Measurements from ENCODE around the gene LMNA.
"Not testable (repeated sequence)": the region's sequence is repeated elsewhere in the genome, so short reads cannot be mapped to it uniquely, and the experiment has no call there.

LMNA gene

GRCh38 chr1:156164125-156164831, 49.8 kb downstream of the LMNA start:
- no peak for DNase-seq

DNA sequence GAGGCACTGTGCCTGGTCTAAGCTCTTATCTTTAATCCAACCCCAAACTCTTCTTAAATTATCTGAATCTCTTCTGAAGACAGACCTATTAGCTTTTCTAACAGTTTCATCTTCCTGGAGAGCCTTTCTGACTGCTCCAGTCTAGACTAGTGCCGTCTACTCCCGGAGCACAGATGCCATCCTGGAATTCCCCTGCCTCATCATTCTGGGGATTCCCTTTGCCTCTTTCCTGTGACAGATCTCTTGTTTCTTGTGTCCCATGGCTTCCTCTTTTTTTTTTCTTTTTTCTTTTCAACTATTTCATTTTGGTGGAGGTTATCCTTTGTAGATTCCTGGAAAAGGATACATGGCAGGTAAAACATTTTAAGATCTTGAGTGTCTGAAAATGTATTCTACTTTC, 50.6 kb downstream of the LMNA start:
- no peak for DNase-seq

- peak; percentile 93 for DNase-seq
These were observed 53.0 kb downstream of the LMNA start for GRCh38 chr1:156167536-156167935.

DNA sequence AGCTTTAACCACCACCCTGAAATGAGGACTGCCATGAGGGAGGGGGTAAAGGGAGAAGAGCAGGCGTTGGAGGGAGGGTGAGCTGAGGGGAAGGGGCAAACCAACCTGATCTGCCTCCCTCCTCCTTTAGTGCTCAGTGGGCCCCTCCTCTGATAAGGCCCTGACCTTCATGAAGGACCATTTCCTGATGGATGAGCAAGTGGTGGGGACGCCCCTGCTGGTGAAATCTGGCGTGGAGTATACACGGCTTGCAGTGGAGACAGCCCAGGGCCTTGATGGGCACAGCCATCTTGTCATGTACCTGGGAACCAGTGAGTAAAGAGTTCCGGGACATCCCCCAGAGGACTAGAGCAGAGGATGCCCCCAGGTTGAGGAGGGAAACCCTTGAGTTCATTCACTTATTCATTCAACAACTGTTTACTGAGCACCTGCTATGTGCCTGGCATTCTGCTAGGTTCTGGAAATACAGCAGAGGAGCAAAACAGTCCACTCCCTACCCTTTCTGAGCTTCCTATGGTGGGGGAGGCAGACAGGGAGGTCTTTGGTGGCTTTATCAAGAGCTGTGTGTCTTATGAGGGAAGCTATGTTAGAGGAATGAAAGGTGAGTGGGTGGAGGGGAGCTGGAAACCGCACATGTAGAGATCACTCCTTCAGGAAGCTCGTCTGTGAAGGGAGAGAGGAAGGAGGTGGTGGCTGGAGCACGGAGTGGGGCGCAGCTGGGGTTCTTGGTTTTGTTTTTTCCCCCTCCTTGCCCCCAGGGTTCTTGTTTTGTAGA, 58.4 kb downstream of the LMNA start:
- DNase-seq, result peak; percentile 30

DNA sequence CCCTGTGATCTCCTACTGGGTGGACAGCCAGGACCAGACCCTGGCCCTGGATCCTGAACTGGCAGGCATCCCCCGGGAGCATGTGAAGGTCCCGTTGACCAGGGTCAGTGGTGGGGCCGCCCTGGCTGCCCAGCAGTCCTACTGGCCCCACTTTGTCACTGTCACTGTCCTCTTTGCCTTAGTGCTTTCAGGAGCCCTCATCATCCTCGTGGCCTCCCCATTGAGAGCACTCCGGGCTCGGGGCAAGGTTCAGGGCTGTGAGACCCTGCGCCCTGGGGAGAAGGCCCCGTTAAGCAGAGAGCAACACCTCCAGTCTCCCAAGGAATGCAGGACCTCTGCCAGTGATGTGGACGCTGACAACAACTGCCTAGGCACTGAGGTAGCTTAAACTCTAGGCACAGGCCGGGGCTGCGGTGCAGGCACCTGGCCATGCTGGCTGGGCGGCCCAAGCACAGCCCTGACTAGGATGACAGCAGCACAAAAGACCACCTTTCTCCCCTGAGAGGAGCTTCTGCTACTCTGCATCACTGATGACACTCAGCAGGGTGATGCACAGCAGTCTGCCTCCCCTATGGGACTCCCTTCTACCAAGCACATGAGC, 62.2 kb downstream of the LMNA start:
- no peak for DNase-seq

GRCh38 chr1:156177919-156178654, 63.6 kb downstream of the LMNA start:
- DNase-seq, result peak; percentile 57

DNA sequence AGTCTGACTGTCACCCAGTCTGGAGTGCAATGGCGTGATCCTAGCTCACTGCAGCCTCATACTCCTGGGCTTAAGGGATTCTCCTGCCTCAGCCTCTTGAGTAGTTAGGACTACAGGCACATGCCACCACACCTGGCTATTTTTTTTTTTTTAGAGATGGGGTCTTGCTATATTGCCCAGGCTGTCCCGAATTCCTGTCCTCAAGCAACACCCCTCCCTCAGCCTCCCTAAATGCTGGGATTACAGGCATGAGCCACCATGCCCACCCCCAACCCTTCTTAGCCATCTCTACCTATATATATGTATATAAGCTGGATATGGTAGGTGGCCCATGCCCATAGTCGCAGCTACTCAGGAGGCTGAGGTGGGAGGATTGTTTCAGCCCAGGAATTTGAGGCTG, 66.0 kb downstream of the LMNA start:
- peak; percentile 65 for DNase-seq

DNA sequence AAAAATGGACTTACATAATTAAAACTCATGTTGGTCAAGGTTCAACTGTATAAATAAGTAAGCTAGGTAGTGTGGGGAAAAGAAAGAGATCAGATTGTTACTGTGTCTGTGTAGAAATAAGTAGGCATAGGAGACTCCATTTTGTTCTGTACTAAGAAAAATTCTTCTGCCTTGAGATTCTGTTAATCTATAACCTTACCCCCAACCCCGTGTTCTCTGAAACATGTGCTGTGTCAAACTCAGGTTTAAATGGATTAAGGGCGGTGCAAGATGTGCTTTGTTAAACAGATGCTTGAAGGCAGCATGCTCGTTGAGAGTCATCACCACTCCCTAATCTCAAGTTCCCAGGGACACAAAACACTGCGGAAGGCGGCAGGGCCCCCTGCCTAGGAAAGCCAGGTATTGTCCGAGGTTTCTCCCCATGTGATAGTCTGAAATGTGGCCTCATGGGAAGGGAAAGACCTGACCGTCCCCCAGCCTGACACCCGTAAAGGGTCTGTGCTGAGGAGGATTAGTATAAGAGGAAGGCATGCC, 66.9 kb downstream of the LMNA start:
- peak; percentile 94 for DNase-seq

DNA sequence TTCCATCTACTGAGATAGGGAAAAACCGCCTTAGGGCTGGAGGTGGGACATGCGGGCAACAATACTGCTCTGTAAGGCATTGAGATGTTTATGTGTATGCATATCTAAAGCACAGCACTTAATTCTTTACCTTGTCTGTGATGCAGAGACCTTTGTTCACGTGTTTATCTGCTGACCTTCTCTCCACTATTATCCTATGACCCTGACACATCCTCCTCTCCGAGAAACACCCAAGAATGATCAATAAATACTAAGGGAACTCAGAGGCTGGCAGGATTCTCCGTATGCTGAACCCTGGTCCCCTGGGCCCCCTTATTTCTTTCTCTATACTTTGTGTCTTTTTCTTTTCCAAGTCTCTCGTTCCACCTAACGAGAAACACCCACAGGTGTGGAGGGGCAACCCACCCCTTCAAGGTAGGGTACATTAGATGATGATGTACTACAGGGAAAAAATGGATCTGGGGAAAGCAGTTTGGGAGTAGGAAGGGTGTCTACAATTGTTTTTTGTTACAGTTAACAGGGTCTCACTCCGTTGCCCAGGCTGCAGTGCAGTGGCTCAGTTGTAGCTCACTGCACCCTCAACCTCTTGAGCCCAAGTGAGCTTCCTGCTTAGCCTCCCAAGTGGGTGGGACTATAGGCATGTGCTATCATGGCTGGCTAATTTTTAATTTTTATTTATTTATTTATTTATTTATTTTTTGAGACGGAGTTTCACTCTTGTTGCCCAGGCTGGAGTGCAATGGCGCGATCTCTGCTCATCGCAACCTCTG, 67.7 kb downstream of the LMNA start:
- DNase-seq, result peak; percentile 44

- not testable (repeated sequence) for DNase-seq
These were observed 72.1 kb downstream of the LMNA start for GRCh38 chr1:156186347-156187177.
